HG03575 (cell line): ENCODE data around the gene NPAS3.

Source experiments
- ATAC-seq: cut with Tn5 transposase; IDR thresholded peaks from one replicate; pipeline ENCODE4 v1.9.1; 2021; ENCODE audit not compliant: unreplicated experiment, insufficient number of reproducible peaks, low FRiP score; ENCODE audit errors: extremely low read depth

Gene NPAS3

DNA sequence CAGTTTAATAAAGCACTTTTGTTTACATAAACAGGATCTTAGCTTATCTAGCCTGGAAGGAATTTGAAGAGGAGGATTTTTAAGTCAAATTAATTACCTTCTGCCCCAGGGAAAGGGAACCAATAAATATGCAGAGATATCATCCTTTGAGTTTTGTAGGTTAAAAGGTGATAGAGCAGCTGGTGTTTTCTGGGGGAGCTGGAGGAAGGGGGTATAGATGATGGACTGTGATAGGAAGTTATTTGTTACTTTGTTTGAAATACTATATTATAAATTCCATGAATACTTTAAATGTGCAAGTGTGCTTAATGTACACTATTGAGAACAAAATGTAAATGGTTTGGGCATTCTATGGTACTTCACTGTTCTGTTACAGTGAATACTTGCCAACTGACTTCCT is 55.2 kb downstream of the NPAS3 start:
- ATAC-seq, result no peak

DNA sequence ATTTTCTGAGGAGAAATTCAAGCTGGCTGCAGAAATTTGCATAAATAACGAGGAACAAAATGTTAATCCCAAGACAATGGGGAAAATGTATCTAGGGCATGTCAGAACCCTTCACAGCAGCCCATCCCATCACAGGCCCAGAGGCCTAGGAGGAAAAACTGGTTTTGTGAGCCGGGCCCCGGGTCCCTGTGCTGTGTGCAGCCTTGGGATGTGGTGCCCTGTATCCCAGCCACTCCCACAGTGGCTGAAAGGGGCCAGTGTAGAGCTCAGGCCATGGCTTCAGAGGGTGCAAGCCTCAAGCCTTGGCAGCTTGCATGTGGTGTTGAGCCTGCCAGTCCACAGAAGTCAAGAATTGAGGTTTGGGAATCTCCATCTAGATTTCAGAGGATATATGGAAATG is 57.7 kb downstream of the NPAS3 start:
- no peak for ATAC-seq

DNA sequence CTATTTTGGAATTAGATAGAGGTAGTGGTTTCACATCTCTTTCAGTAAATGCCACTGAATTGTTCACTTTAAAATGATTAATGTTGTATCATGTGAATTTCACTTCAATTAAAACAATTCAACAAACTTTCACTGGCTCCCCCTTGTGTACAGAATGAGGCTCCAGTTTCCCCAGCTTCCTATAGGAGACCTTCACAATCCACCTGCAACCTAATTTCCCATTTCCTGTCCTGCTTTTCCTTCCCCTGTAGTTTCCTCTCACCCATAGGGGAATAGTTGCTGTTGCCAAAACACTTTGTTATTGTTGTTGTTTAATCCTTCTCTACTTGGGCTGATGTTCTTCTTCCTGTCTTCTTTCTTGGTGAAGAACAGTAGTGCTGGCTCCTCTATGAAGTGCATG is 59.8 kb downstream of the NPAS3 start:
- ATAC-seq, result no peak

DNA sequence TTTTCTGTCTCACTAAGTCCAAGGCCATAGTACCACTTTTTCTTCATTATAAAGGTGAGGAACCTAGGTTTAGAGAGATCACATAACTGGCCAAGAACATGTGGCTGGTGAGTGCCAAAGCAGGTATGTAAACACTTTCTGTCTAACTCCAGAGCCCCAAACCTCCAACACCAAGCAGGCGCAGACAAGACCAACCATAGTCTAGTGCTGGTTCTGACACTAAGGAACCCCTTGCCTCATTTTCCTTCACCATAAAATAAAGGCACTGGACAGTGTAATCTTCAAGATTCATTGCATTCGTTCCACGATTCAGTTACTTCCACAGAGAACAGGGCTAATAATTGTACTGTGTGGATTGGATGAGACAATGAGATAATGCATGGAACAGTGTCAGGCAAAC is 71.0 kb downstream of the NPAS3 start:
- no peak for ATAC-seq

DNA sequence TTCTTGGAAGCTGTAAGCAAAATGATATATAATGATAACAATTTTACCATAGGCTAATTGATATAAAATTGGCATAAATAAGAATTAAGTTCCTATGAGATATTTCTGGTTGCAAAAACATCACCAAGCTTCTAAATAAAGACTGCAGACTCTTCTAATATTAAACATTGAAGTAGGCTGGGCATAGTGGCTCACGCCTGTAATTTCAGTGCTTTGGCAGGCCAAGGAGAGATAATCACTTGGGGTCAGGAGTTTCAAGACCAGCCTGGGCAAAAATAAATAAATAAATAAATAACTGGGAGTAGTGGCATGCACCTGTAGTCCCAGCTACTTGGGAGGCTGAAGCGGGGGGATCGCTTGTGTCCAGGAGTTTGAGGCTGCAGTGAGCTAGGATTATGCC is 71.8 kb downstream of the NPAS3 start:
- ATAC-seq, result no peak

DNA sequence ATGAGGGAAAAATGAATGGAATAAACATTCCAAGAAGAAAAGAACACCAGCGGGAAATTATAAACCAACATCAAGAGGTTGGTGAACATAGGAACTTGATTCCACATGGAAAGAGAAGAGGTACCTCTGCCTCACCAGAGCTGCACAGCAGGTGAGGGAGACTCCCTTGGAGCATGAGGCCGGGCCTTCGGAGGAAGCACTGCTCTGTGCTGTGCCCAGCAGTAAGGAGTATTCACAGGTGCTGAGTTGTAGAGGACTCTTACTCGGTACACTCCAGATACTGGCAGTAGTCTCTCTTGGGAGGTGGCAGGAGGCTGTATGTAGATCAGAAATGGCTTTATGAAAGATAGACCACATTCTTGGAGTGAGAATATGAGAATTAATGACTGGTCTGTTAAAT is 76.0 kb downstream of the NPAS3 start:
- ATAC-seq, result no peak

DNA sequence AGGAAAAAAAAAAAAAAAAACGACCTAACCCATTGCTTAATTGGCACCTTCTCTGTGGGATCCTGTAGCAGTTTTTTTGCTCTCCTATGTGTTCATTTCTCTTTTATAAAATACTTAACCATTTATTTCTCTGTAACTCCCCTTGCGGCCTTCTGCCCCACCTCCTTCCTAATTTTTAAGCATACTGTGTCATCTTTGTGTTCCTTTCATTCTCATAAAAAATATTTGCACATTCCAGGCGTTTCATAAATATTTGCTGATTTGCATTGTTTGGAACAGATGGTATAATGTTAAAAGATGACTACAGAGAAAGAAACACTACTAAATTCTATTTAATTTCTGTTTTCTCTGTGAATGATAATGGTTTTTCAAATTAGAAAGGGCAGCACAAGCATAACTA is 77.9 kb downstream of the NPAS3 start:
- no peak for ATAC-seq

DNA sequence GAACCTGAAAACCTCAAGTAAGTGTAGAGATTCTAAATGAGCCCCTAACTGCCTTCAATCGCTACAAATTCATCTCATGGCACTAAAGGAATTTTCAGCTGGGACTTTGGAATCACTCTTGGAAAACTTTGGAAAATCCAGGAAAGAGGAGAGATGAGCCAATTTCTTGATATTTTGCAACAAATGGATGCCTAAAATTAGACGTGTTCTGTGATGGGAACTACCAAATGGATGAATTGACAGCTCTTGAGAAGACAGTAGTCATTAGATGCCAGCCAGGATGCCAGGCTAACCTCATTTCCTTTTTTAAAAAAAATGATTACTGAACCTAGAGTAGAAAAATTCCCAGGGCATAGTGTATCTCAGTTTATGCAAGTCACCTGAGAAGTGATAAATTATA is 78.3 kb downstream of the NPAS3 start:
- ATAC-seq, result no peak

DNA sequence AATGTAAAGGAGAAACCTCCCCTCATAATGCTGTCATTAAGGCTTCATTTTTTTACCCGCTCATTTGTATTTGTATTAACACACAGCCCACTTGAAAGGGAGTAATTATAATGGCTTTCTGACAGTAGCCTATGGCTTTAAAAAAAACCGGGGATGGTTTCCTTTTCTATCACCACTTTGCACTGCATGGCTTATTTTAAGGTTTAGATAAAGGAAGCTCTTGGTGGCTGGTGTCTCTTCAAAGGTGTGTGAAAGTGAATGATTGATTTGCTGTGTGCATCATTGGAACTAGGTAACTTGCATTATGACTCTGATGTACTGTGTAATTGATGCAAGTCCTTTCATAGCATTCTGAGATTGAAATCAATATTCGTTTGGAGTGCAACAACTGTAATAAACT is 80.7 kb downstream of the NPAS3 start:
- ATAC-seq, result no peak

DNA sequence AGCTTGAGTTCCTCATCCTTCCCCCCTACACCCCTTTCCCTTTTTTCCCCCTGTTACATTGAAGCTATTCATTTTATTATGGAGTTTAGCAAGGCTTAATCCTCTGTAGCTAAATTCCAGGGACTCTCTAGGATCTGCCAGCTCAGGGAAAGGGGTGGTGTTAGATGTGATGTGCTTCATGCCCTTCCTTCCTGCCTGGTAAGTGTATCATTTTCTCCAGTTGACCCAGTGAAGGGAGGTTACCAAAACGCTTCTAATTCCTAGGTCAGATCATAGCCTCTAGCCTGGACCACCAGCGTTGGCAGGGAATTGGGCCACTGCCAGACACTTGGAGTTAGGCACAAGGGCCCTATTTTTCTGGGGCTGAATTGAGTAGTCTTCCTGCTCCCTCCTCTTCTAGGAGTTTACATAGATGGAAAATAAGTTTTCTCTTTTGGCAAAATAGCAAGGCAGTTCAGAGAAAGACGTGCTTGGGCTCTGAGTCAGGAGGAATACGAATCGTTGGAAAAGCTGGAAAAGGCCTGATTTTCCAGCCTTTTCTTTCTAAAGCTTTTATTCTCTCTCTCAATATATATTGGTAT is 88.3 kb downstream of the NPAS3 start:
- ATAC-seq, result no peak

DNA sequence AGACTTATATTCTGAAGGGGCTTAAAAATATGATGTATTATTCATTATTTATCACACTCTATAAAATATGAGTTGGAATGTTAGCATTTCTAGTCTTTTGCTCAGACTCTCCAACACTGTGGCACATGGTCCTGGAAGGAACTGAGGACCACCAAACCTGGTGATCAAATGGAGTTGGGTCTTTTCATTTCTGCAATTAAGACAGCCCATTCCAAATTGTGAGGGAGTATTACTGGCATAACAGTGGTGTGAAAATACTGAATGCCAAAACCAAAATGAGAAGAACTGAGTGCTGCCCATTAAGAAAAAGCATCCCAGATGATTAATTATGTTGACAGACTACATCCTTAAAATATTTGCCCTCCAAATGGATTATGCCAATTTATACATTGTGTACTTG is 90.8 kb downstream of the NPAS3 start:
- ATAC-seq, result no peak

DNA sequence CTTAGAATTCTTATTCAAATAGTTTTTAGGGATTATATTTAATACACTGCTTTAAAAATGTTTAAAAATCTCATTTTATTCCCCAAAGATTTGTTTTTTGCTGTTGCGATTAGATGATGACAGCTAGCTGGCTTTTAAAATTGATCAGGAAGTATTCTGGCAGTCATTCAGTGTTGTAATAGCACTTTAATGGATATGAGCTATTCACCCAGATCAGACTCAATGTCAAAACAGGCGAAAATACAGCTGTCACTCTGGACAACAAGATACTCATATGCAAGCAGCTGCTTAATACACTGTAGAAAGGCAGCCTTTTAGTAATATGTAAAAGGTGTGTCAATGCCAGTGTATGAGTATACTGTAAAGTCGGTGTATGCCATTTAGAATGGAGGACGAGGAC is 91.7 kb downstream of the NPAS3 start:
- no peak for ATAC-seq

DNA sequence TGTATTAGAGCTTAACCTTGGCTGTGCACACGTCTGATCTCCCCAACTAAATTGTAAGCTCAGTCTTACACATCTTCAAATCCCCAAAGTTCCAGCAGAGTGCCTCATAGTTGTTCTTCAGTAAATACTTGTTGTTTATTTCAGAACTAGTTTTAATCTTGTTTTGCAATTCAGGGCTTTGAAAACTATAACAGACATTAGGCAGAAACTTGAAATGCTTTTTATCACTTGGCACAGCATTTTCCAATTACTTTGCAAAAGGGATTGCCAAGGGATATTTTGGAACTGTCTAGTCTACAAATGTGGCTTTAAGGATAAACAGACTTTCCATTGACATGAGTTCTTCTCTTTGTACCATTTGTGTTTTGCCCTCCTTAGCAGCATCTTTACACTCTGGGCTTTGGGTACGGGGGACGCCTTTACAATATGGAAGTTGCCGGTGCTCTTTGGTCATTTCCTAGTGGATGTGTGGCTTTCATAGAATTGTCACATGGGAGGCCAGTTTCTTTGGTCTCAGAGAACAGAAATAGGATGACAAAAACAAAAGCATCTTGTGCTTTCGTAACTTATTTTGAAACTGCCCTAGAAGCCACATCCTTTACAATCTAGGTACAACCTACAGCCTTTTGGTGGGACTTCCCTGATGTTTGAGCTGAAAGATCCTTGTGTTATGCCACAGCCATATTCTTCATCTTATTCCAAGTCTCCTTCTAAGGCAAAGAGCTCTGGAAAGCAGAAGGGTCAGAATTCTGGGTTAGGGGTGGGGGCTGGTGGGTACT is 96.9 kb downstream of the NPAS3 start:
- ATAC-seq, result no peak

DNA sequence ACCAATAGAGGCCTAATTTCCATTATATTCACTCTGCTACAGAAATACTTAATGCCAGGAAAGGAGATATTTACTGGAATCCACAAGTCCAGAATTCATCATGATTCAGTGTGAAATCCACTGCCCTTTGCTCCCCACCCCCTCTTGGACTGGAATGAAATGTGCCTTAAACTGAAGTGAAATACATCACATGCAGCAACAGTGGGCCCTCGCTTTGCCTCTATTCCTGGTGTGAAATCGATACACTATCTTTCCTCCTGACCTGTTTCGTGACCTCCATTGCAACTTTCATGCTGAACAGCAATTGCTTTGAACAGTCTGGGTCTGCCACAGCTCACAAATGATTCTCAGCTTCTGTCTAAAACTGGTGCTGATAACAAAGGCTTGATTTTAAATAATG is 100.6 kb downstream of the NPAS3 start:
- ATAC-seq, result no peak

DNA sequence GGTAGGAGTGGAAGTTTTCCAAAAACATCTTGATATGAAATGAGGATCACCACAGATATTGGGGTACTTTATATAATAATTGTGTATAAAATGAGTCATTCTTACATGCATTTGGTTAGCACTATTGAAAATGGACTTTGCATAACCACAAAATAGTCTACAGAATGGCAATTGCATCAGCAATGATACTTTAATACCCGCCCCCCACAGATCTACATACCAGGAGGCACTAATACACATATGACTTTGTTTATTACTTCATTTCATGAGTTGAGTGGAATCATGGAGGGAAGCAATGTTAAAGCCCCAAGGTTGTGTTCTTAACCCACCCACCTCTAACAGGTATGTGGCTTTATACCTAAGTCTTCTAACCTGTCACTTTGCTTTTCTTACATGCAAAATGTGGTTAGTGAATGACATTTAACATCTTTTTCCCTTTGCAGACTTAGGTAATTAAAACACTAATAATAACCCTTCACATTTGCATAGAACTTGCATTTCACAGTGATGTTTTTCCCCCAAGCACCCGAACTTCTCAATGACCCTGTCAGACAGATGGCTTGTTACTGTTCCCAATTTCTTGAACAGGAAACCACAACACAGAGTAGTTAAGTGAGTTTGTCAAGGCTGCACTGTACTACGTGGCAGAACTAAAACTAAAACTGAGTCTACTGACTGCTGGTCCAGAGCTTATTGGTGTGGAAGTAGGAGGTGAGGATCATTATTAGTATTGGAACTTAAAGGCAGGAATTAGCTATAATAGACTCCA is 101.9 kb downstream of the NPAS3 start:
- no peak for ATAC-seq

DNA sequence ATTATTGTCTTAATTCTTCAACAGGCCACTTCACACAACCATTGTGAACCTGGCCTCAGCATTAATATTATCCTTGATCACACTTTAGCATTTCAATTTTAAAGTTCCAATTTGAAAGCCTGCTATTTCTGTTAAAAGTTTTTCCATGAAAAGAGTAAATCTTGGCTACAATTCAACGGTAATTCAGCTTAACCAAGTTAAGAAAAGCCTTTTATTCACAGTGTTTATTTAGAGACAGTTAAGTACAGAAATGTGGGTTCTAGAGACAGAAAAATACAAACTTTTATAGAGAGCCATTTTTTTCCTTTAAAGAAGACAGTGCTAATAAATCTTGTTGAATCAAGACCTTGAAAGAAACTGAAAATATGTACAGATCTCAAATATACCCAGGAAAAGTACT is 103.9 kb downstream of the NPAS3 start:
- ATAC-seq, result no peak

DNA sequence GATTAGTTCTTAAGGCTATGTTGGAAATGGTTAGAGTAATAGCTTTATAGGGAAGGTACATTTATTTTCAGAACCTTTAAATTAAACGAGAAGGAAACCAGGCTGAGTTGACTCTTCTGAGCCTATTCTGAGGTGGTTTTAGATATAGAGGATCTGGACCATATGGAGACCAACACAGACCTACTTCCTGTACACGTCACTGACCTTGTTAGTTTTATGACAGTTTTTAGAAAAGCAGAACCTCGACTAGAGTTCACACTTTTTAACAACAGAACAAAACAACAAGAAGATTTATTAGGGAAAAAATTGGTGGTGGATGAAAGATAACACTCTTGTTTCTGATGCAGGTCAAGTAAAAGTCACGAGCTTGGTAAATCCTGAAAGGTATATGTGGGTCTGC is 107.1 kb downstream of the NPAS3 start:
- no peak for ATAC-seq

DNA sequence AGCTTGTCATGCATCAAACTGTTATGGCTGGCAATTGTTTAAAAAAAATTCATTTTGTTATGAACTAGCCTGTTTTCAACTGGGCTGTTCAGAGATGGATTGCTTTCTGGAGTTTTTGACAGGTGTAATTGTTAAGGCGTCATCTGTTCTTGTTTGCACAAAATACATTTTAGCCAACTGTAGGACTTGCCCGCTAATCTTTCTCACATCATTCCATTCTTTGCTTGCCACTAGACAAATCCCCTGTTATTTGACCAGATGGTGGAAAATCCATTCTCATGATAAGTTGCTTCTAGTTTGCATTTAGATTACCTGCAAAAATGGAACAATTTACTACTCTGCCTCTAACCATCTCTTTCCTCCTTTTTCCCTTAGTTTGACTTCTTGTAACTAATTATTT is 114.3 kb downstream of the NPAS3 start:
- ATAC-seq, result no peak

DNA sequence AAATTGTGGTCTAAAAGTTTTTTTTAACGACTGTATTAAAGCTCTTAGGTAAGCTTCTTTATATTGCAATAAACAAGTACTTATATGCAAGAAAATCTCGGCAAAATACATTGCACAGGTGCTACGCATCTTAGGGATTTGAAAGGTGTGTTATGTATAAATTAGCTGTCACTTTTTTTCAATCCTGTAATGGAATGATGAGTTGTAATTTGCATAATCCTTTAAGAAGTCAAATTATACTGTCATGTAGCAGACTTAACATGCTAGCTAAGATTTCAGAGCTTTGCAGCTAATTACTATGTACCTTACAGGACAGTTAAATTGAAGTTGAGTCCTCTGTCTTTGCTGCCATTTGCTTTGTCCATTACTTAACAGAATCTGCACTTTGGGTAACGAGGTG is 117.5 kb downstream of the NPAS3 start:
- ATAC-seq, result no peak

DNA sequence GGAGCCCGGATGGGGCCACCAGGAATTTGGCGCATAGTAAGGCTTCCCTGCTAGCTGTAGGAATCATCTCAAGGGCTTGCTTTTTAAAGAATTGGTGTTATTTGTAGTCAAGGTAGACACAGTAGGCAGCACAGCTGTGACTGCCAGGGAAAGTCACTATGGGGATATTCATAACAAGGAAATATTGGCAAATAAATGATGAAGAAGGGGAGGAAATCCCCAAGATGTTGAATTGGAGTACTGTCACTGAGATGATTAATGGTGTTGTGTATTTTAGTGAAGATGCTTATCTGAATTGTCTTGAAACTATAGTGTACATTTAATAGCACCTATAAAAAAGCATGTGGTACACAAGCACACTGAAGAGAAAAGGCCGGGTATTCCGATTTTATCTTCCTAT is 118.9 kb downstream of the NPAS3 start:
- no peak for ATAC-seq
